ENCODE results near the gene ZCCHC3.
A peak's percentile ranks its signal among the peaks of the same experiment; 100 is the strongest.
"Not testable (repeated sequence)": the region's sequence is repeated elsewhere in the genome, so short reads cannot be mapped to it uniquely, and the experiment has no call there.

ZCCHC3 gene

DNA sequence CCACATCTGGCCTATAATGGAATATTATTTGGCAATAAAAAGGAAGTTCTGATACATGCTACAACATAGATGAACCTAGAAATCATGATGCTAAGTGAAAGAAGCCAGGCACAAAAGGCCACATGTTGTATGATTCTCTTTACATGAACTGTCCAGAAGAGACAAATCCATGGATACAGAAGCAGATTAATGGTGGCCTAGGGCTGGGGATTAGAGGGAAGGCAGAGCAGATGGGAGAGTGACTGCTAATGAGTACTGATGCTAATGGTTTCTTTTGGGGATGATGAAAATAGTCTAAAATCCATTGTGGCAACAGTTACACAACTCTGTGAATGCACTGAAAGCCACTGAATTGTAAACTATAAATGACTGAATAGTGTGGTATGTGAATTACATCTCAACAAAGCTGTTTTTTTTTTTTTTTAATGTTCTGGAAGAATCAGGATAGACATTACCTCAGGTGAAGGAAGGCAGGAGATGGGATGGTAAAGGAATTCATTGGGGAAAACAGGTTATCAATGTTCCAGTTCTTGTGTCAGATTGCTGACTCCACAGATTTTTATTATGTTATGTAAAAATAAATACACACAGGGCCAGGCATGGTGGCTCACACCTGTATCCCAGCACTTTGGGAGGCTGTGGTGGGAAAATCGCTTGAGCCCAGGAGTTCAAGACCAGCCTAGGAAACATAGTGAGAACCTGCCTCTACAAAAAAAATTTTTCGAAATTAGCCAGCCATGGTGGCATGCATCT lies 19.1 kb downstream of the ZCCHC3 start:
- no peak for DNase-seq

- DNase-seq, result peak; percentile 91 to 97
Measured at GRCh38 chr20:324177-325044, 27.0 kb downstream of the ZCCHC3 start.

GRCh38 chr20:325045-325888 lies 27.9 kb downstream of the ZCCHC3 start, which contains the start of gene SOX12:
Gene SOX12 (plus strand): TSS chr20:325552. CDS start chr20:325925, 373 bp downstream.
- DNase-seq, result peak; percentile 91 to 97

GRCh38 chr20:325889-326644 lies 28.7 kb downstream of the ZCCHC3 start:
- DNase-seq, result peak; percentile 28 to 67

DNA sequence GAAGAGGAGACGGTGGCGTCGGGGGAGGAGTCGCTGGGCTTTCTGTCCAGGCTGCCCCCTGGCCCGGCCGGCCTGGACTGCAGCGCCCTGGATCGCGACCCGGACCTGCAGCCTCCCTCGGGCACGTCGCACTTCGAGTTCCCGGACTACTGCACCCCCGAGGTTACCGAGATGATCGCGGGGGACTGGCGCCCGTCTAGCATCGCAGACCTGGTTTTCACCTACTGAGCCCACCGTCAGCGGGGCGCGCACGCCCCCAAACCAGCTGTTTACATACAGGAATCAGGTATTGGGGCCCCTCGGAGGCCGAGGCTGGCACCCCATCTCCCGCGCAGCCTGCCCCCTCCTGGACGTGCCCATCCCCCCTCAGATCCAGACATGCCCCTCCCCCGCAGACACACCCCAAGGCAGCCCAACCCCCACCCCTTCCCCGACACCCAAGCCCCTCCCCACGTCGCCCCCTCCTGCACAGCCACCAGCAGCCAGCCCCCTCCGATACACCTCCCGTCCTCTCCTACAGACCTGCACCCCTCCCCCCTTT lies 29.3 kb downstream of the ZCCHC3 start:
- DNase-seq, result no peak

- DNase-seq, result peak; percentile 88 to 96
Measured at GRCh38 chr20:327186-328026, 30.0 kb downstream of the ZCCHC3 start.

DNA sequence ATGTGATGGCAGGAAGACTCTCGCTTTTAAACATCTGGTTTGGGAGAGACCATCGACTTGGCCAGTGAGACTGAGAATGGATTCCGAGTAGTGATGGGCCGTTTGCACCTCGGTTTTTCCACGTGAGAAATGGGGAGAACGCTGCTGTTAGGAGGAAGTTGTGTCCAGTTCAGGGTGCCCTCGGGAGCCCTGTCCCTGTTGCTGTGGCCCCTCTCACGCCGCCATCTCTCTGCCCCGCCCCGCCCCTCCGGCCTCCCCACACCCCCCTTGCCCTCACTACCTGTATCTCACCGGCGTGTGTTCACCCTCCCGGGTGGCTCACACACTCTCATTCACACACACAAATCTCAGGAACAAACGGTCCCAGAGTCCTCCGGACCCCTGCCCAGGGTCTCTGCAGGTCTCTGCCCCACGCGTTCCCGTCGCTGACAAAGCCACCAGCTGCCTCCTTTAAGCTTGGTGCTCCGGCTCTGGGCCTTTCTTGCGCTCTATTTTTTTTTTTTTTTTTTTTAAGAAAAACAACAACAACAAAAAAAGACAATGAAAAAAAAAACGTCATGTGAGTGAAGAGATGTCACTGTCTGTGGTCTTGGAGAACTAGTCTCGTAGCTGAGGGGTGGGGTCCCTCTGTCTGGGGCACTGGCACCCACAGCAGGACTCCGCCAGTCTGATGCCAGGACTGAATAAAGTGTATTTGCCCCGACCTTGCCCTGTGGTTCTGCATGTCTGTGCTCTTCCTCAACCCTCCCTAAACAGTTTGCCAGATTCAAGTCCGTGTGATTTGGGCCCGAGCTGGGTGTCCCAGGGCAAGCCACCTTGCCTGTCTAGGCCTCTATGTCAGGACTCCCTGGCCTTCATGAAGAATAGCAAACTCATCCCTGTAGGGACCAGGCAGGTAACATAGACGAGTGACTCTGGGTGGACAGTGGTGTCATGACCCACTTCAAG lies 30.9 kb downstream of the ZCCHC3 start:
- DNase-seq, result no peak

- no peak for DNase-seq
Measured at GRCh38 chr20:328975-329695, 31.8 kb downstream of the ZCCHC3 start.

DNA sequence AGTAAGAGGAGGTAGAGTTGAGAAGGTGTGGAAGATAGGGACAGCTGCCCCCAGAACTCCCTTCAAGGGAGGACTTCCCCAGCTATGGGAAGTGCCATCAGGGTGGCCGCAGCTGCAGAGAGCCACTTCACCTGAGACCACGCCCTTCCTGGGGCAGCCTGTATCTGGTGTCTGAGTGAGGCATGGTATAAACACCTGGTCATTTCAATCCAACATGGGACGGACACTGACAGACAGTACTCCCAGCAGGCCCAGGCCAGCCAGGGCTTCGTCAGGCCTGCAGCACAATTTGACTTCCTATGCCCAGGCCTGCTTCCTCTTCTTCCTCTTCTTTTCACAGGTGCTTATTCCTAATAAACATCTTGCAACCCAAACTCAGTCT lies 32.5 kb downstream of the ZCCHC3 start:
- DNase-seq, result no peak

DNA sequence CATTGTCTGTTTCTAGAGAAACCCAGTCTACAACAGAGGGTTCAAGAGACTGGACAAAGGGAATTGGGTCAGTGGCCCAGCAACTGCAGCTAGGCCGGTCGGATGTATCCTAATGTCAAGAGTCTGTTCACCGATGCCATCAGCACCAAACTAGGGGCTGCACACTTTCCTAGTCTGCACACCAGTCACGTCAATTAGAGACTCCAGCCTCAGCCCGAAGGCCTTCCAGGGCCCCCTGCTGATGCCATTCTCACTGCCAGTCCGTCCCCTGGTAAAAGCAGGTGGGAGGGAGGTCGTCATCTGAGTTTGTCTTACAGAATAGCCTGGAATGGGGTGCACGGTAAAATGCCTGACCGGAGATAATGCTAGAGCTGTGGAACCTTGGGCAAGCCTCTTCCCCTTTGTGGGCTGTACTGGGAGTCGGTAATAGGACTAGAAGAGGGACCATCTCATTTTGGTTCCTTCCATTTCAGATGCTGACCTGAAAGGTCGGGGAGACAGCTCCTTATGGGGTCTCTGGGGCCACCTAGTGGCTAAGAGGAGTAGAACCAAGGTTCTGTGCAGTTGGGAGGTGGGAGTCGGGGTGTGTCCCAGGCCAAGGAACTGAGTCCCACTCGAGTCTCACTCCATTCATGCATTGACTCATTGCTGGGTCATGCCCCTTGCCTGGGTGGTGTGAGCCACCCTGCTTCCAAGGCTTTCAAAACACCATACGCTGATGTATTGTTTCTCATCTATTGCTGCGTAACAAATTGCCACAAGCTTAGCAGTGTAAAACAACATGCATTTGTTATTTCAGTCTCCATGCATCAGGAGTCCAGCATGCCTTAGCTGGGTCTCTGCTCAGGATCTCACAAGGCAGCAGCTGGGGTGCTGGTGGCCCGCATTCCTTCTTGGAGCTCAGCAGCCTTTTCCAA lies 33.1 kb downstream of the ZCCHC3 start:
- DNase-seq, result peak; percentile 31 to 67

- DNase-seq, result no peak
Measured at GRCh38 chr20:334578-334977, 37.2 kb downstream of the ZCCHC3 start.

DNA sequence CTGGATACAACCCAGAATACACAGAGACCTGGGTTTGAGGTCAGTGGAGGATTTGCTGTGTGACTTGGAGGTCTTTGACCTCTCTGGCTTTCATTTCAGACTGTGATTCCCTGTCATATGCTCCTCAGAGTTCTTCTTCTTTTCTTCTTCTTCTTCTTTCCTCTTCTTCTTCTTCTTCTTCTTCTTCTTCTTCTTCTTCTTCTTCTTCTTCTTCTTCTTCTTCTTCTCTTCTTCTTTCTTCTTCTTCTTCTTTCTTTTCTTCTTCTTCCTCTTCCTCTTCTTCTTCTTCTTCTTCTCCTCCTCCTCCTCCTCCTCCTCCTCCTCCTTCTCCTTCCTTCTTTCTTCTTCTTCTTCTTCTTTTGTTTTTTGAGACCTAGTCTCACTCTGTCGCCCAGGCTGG lies 38.7 kb downstream of the ZCCHC3 start:
- not testable (repeated sequence) for DNase-seq

DNA sequence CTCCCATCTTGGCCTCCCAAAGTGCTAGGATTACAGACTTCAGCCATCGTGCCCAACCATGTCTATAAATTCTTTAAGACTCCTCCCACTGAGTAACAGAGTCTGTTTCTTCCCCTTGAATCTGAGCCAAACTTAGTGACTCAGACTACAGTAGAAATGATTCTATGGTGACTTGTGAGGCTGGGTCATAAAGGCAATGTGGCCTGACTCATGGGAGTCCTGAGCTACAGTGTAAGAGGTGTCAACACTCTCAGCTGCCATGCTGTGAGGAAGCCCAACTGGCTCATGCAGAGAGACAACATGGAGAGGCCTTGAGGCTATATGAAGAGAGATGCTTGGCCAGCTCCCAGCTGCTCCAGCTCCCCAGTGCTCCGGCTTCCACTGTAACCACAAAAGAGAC lies 44.3 kb downstream of the ZCCHC3 start:
- peak in 1 of 2 experiments; percentile 31 for DNase-seq

DNA sequence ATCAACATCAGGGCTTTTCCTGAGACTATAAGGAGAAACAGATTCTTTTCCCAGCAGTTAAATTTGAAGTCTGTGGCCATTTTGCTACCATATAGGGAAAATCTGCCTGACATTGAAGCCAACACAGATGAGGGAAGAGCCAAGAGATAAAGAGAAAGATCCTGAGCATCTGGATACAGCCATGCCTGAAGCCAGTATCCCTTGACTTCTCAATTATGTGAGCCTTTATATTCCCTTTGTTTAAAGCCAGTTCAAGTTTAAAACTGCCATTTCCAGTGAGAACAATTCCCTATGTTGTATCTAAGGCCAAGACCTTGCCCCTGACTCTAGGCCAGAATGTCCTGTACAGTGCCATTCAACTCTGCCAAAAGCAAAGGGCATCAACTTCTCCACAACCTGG lies 45.7 kb downstream of the ZCCHC3 start:
- no peak for DNase-seq

DNA sequence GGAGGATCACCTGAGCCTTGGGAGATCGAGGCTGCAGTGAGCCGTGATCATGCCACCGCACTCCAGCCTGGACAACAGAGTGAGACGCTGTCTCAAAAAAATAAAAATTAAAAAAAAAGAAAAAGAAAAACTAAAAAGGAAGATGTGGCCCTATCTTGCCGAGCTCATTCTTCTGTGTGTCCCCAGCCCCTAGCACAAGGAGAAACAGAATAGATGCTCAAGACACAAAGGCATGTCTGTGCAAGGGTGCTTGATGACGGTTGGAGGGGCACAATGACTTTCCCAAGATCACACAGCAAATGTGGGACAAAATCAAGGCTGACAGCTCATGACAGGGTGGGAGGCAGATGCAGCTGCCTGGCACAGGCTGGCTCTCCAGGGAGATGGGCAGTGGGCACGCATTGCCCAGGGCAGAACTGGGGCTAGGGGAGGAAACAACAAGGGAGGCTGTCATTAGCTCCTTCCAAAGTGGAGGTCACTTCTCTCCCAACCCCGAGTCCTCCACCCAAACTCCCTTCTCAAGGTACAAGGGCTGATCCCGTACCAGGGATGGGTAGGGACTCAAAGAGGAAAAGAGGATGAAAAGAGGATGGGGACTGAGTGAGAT lies 48.8 kb downstream of the ZCCHC3 start:
- no peak for DNase-seq

DNA sequence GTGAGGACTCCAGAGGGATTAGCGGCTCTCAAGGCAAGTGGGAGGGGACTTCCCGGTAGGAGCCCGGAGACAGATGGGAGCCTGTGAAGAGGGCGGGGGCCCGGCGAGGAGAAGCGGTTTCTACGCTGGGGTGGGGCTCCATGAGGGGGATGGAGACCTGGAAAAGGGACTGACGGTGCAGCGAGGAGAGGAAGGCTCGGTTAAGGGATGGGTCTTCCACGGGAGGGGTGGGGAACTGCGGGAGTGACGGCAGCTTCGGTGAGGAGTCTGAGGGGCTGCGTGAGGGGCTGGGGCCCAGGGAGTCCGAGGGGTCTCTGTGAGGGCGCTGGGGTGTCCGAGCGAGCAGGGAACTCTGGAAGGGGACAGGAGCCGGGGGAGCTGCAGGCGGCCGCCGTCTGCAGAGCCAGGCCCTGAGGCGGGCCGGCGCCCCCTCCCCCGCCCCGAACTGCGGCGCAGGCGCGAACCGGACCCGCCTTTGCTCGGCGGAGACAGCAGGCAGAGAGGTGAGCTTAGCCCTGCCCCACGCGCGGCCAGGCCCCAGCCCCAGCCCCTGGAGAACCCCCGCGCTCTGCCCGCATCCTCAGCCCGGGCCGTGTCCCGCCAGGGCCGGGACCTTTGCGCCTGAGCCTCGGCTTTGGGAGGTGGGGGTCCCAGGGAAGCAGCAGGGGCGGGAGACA lies 49.4 kb downstream of the ZCCHC3 start, which contains the start of gene NRSN2:
Gene NRSN2 (plus strand): TSS at position 472 of the 677 bp plus-strand sequence. CDS start 2,533 bp downstream, outside the sequence.
- DNase-seq, result peak; percentile 48 to 77

- no peak for DNase-seq
Measured at GRCh38 chr20:347317-347639, 49.9 kb downstream of the ZCCHC3 start.
